ENCODE measurements around the gene NDUFA8. TPM values are rescaled to one million over a fixed set of nuclear protein-coding genes. Genes with fewer than 3 reads are reported as not detected.

Gene NDUFA8
- polyA plus RNA-seq (2013), result 41.0 TPM

- ChIA-PET CTCF (interaction anchor here (0.6 to 3.0 kb wide), 12 partner anchors 8 to 212 kb away, joined by 3 to 22 read pairs (median 4); partner anchors contain the start of genes MRRF and RBM18), POLR2A (no interaction called here)
- H3K9me3 ChIP-seq (ENCODE audit: control extremely low read depth in 1 of 5, control insufficient read depth in 4 of 5, insufficient read depth in 2 of 5, low read depth in 1 of 5, low read length in 4 of 5), result peaks cover 0 to 7% (median 0%) of the 10 kb centered on the region in 5 experiments
- H3K4me1 ChIP-seq (ENCODE audit: control extremely low read depth in 1 of 4, control insufficient read depth in 4 of 4, insufficient read depth in 4 of 4, low read length in 3 of 4), result peaks cover 5 to 21% (median 11%) of the 10 kb centered on the region in 4 experiments
- DNase-seq, result peak; percentile 95 to 98 (median 97)
- H3K27ac ChIP-seq (ENCODE audit: insufficient read depth in 1 of 2, low read depth in 1 of 2, low read length in 2 of 2, poor library complexity in 1 of 2, severe bottlenecking in 2 of 2), result peak within 1 kb of the TSS; percentile 69 to 92
- WGBS (ENCODE audit: insufficient coverage), result 2% methylated on average over 52 of the region's 56 CpGs
- H3K4me3 ChIP-seq (ENCODE audit: control insufficient read depth in 1 of 7, extremely low read depth in 1 of 7, insufficient read depth in 4 of 7, low read depth in 2 of 7, low read length in 6 of 7), result peak within 1 kb of the TSS; percentile 86 to 97 (median 92)
- peaks cover 0 to 2% (median 0%) of the 10 kb centered on the region in 4 experiments for H3K36me3 ChIP-seq (ENCODE audit: control insufficient read depth in 4 of 4, insufficient read depth in 4 of 4, low read length in 3 of 4)
- H3K27me3 ChIP-seq (replicated peaks in 2 of 5; ENCODE audit: control insufficient read depth in 4 of 5, insufficient read depth in 5 of 5, low read length in 4 of 5), result no peaks in the 10 kb centered on the region
Observed at GRCh38 chr9:122159026-122159924, at the start of gene NDUFA8, which contains the start of gene MORN5. Gene NDUFA8 (minus strand): TSS chr9:122159779. CDS start chr9:122159677, 102 bp downstream. Gene MORN5 (plus strand): TSS chr9:122159908. CDS start chr9:122159973, 65 bp downstream.

- H3K4me1 ChIP-seq (ENCODE audit: control extremely low read depth in 1 of 4, control insufficient read depth in 4 of 4, insufficient read depth in 4 of 4, low read length in 3 of 4), result no peaks in the 10 kb centered on the region
- H3K9me3 ChIP-seq (ENCODE audit: control extremely low read depth in 1 of 5, control insufficient read depth in 4 of 5, insufficient read depth in 2 of 5, low read depth in 1 of 5, low read length in 4 of 5), result no peaks in the 10 kb centered on the region
- ChIA-PET CTCF (interaction anchor here (1.1 to 1.6 kb wide), 3 partner anchors 9 to 82 kb away, joined by 3 to 4 read pairs (median 4); no protein-coding TSS in a partner anchor), POLR2A (interaction anchor here (0.8 kb wide), 1 partner anchor 58 kb away, joined by 3 read pairs; the partner anchor contains the start of genes MRRF and RBM18)
- 96% methylated on average over 8 of the region's 9 CpGs for WGBS (ENCODE audit: insufficient coverage)
- H3K27me3 ChIP-seq (replicated peaks in 2 of 5; ENCODE audit: control insufficient read depth in 4 of 5, insufficient read depth in 5 of 5, low read length in 4 of 5), result peaks cover 0 to 9% (median 3%) of the 10 kb centered on the region in 5 experiments
- no peak for DNase-seq
- H3K27ac ChIP-seq (ENCODE audit: insufficient read depth in 1 of 2, low read depth in 1 of 2, low read length in 2 of 2, poor library complexity in 1 of 2, severe bottlenecking in 2 of 2), result no peak overlapping the region
- no peak overlapping the region for H3K4me3 ChIP-seq (ENCODE audit: control insufficient read depth in 1 of 7, extremely low read depth in 1 of 7, insufficient read depth in 4 of 7, low read depth in 2 of 7, low read length in 6 of 7)
- peaks cover 0 to 2% (median 0%) of the 10 kb centered on the region in 4 experiments for H3K36me3 ChIP-seq (ENCODE audit: control insufficient read depth in 4 of 4, insufficient read depth in 4 of 4, low read length in 3 of 4)
Observed at GRCh38 chr9:122207096-122207495, 47.5 kb upstream of the NDUFA8 start.

- over 99% methylated on average over 8 of the region's 9 CpGs for WGBS (ENCODE audit: insufficient coverage)
- H3K4me3 ChIP-seq (ENCODE audit: control insufficient read depth in 1 of 7, extremely low read depth in 1 of 7, insufficient read depth in 4 of 7, low read depth in 2 of 7, low read length in 6 of 7), result no peak overlapping the region
- CTCF ChIA-PET, result interaction anchor here (1.1 to 1.6 kb wide), 3 partner anchors 10 to 81 kb away, joined by 3 to 4 read pairs (median 4); no protein-coding TSS in a partner anchor
- POLR2A ChIA-PET, result interaction anchor here (0.8 kb wide), 1 partner anchor 58 kb away, joined by 3 read pairs; the partner anchor contains the start of genes MRRF and RBM18
- H3K9me3 ChIP-seq (ENCODE audit: control extremely low read depth in 1 of 5, control insufficient read depth in 4 of 5, insufficient read depth in 2 of 5, low read depth in 1 of 5, low read length in 4 of 5), result no peaks in the 10 kb centered on the region
- peaks cover 0 to 2% (median 0%) of the 10 kb centered on the region in 4 experiments for H3K36me3 ChIP-seq (ENCODE audit: control insufficient read depth in 4 of 4, insufficient read depth in 4 of 4, low read length in 3 of 4)
- peaks cover 0 to 2% (median 0%) of the 10 kb centered on the region in 5 experiments for H3K27me3 ChIP-seq (replicated peaks in 2 of 5; ENCODE audit: control insufficient read depth in 4 of 5, insufficient read depth in 5 of 5, low read length in 4 of 5)
- no peak for DNase-seq
- H3K27ac ChIP-seq (ENCODE audit: insufficient read depth in 1 of 2, low read depth in 1 of 2, low read length in 2 of 2, poor library complexity in 1 of 2, severe bottlenecking in 2 of 2), result no peak overlapping the region
- peaks cover 0 to 1% (median under 1%) of the 10 kb centered on the region in 4 experiments for H3K4me1 ChIP-seq (ENCODE audit: control extremely low read depth in 1 of 4, control insufficient read depth in 4 of 4, insufficient read depth in 4 of 4, low read length in 3 of 4)
Observed at GRCh38 chr9:122206118-122207046, 46.8 kb upstream of the NDUFA8 start.

DNA sequence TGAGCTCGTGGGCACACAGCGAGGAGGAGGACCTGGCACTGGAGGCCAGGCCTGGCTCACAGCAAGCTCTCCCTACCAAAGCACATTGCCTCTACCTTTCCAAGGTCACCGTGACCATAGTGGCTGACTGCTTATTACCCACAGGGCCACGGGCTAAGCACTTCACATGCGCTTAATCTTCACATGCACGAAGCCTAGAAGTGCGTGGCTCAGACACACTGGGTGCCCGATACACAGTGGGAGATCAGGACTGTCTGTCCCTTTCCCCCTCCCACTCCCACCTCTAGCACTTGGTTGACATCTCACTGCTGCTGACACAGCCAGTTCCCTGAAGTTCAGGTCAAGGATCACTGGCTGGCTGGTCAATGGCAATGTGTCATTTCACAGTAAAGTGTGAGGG is 45.6 kb upstream of the NDUFA8 start:
- DNase-seq, result no peak
- CTCF ChIA-PET, result no interaction called here
- WGBS (ENCODE audit: insufficient coverage), result over 99% methylated on average over 8 of the region's 8 CpGs

DNA sequence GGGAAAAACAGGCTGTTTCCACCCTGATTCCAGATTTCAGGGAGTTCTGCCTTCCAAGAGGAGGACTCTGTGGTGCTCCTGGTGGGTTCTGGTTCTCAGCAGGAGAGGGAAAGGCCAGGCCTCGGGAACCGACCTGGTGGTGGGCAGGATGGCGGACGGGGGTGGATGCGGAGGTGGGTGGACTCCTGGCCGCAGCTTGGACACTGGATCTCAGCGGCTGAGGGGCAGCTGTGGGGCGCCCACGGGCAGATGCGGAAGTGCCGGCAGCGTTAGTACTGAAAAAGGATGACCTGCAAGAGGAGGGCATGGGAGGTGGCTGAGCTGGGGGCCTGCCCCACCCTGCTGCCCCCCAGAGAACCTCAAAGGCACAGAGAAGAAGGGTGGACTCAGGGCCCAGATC is 44.9 kb upstream of the NDUFA8 start:
- Histone ChIP-seq H3K9me3 (ENCODE audit: control extremely low read depth in 1 of 5, control insufficient read depth in 4 of 5, insufficient read depth in 2 of 5, low read depth in 1 of 5, low read length in 4 of 5) (no peaks in the 10 kb centered on the region), H3K4me3 (ENCODE audit: control insufficient read depth in 1 of 7, extremely low read depth in 1 of 7, insufficient read depth in 4 of 7, low read depth in 2 of 7, low read length in 6 of 7) (no peak overlapping the region), H3K27me3 (replicated peaks in 2 of 5; ENCODE audit: control insufficient read depth in 4 of 5, insufficient read depth in 5 of 5, low read length in 4 of 5) (peaks cover 0 to 2% (median 0%) of the 10 kb centered on the region in 5 experiments), H3K4me1 (ENCODE audit: control extremely low read depth in 1 of 4, control insufficient read depth in 4 of 4, insufficient read depth in 4 of 4, low read length in 3 of 4) (peaks cover 0 to 6% (median 1%) of the 10 kb centered on the region in 4 experiments), H3K27ac (ENCODE audit: insufficient read depth in 1 of 2, low read depth in 1 of 2, low read length in 2 of 2, poor library complexity in 1 of 2, severe bottlenecking in 2 of 2) (no peak overlapping the region), H3K36me3 (ENCODE audit: control insufficient read depth in 4 of 4, insufficient read depth in 4 of 4, low read length in 3 of 4) (peaks cover 0 to 2% (median 0%) of the 10 kb centered on the region in 4 experiments)
- WGBS (ENCODE audit: insufficient coverage), result 91% methylated on average over 10 of the region's 12 CpGs
- ChIA-PET POLR2A (no interaction called here), CTCF (interaction anchor here (0.8 kb wide), 2 partner anchors 13 to 19 kb away, joined by 3 read pairs; no protein-coding TSS in a partner anchor)
- no peak for DNase-seq

More for the DNA sequence above, 45.6 kb upstream of the NDUFA8 start:
- Histone ChIP-seq H3K27me3 (replicated peaks in 2 of 5; ENCODE audit: control insufficient read depth in 4 of 5, insufficient read depth in 5 of 5, low read length in 4 of 5) (peaks cover 0 to 2% (median 0%) of the 10 kb centered on the region in 5 experiments), H3K27ac (ENCODE audit: insufficient read depth in 1 of 2, low read depth in 1 of 2, low read length in 2 of 2, poor library complexity in 1 of 2, severe bottlenecking in 2 of 2) (no peak overlapping the region), H3K4me3 (ENCODE audit: control insufficient read depth in 1 of 7, extremely low read depth in 1 of 7, insufficient read depth in 4 of 7, low read depth in 2 of 7, low read length in 6 of 7) (no peak overlapping the region), H3K9me3 (ENCODE audit: control extremely low read depth in 1 of 5, control insufficient read depth in 4 of 5, insufficient read depth in 2 of 5, low read depth in 1 of 5, low read length in 4 of 5) (no peaks in the 10 kb centered on the region), H3K36me3 (ENCODE audit: control insufficient read depth in 4 of 4, insufficient read depth in 4 of 4, low read length in 3 of 4) (peaks cover 0 to 2% (median 0%) of the 10 kb centered on the region in 4 experiments), H3K4me1 (ENCODE audit: control extremely low read depth in 1 of 4, control insufficient read depth in 4 of 4, insufficient read depth in 4 of 4, low read length in 3 of 4) (peaks cover 0 to 6% (median 1%) of the 10 kb centered on the region in 4 experiments)
- POLR2A ChIA-PET, result no interaction called here

DNA sequence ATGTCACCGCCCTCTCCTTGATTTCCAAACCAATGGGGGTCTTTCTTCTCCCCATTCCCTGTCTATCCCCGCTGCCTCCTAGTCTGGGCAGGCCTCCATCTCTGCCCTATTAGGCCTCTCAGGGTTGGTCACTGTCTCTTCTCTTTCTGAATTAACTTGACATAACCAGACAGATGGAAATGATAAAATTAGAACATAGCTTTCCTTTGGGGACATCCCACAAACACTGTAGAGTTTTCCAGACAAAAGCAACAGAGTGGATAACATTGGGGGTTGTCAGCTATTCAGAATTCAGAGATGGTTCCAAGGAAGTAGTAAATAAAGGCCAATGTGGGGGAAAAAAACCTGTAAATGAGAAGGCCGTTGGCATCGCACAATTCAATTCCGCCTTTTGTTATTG is 44.5 kb upstream of the NDUFA8 start:
- Histone ChIP-seq H3K4me3 (ENCODE audit: control insufficient read depth in 1 of 7, extremely low read depth in 1 of 7, insufficient read depth in 4 of 7, low read depth in 2 of 7, low read length in 6 of 7) (no peak overlapping the region), H3K27me3 (replicated peaks in 2 of 5; ENCODE audit: control insufficient read depth in 4 of 5, insufficient read depth in 5 of 5, low read length in 4 of 5) (peaks cover 0 to 2% (median 0%) of the 10 kb centered on the region in 5 experiments), H3K4me1 (ENCODE audit: control extremely low read depth in 1 of 4, control insufficient read depth in 4 of 4, insufficient read depth in 4 of 4, low read length in 3 of 4) (peaks cover 0 to 6% (median 1%) of the 10 kb centered on the region in 4 experiments), H3K9me3 (ENCODE audit: control extremely low read depth in 1 of 5, control insufficient read depth in 4 of 5, insufficient read depth in 2 of 5, low read depth in 1 of 5, low read length in 4 of 5) (no peaks in the 10 kb centered on the region), H3K27ac (ENCODE audit: insufficient read depth in 1 of 2, low read depth in 1 of 2, low read length in 2 of 2, poor library complexity in 1 of 2, severe bottlenecking in 2 of 2) (no peak overlapping the region), H3K36me3 (ENCODE audit: control insufficient read depth in 4 of 4, insufficient read depth in 4 of 4, low read length in 3 of 4) (peaks cover 0 to 2% (median 0%) of the 10 kb centered on the region in 4 experiments)
- POLR2A ChIA-PET, result no interaction called here
- WGBS (ENCODE audit: insufficient coverage), result 94% methylated on average over 4 of the region's 5 CpGs
- CTCF ChIA-PET, result interaction anchor here (0.8 kb wide), 2 partner anchors 14 to 19 kb away, joined by 3 read pairs; no protein-coding TSS in a partner anchor
- DNase-seq, result no peak
